ENCODE results near the gene CYP2A7.
"Not testable (repeated sequence)": the region's sequence is repeated elsewhere in the genome, so short reads cannot be mapped to it uniquely, and the experiment has no call there.

CYP2A7 gene

GRCh38 chr19:40882062-40882461 is at the start of gene CYP2A7:
TSS of gene CYP2A7 (minus strand) at chr19:40882231. CDS start at chr19:40882210, 21 bp downstream.
- H3K4me1 ChIP-seq (ENCODE audit: control insufficient read depth, insufficient read depth, low read length); H3K36me3 ChIP-seq (ENCODE audit: control insufficient read depth in 2 of 2, insufficient read depth in 1 of 2, low read length in 2 of 2); H3K4me3 ChIP-seq (ENCODE audit: low read depth, low read length); CTCF ChIA-PET; H3K27ac ChIP-seq (ENCODE audit: extremely low read depth, low read depth, low read length); POLR2A ChIA-PET; H3K9me3 ChIP-seq (ENCODE audit: control insufficient read depth, insufficient read depth, low read depth, low read length): not testable (repeated sequence)

- POLR2A ChIA-PET, result not testable (repeated sequence)
- CTCF ChIA-PET, result interaction anchor here (0.6 to 3.3 kb wide), 4 partner anchors 74 to 614 kb away, joined by 3 to 15 read pairs (median 4); no protein-coding TSS in a partner anchor
Observed at GRCh38 chr19:40930799-40931198, 48.8 kb upstream of the CYP2A7 start.

GRCh38 chr19:40929942-40930341 is 47.9 kb upstream of the CYP2A7 start:
- H3K4me1 ChIP-seq (ENCODE audit: control insufficient read depth, insufficient read depth, low read length); H3K4me3 ChIP-seq (ENCODE audit: low read depth, low read length); POLR2A ChIA-PET; H3K27ac ChIP-seq (ENCODE audit: extremely low read depth, low read depth, low read length); H3K36me3 ChIP-seq (ENCODE audit: control insufficient read depth in 2 of 2, insufficient read depth in 1 of 2, low read length in 2 of 2); H3K9me3 ChIP-seq (ENCODE audit: control insufficient read depth, insufficient read depth, low read depth, low read length): not testable (repeated sequence)
- CTCF ChIA-PET, result interaction anchor here (0.5 to 1.9 kb wide), 2 partner anchors 9 to 267 kb away, joined by 3 to 4 read pairs; no protein-coding TSS in a partner anchor

More at GRCh38 chr19:40930799-40931198, 48.8 kb upstream of the CYP2A7 start:
- TF ChIP-seq ZNF121 (tag by site-specific recombination; IDR thresholded peaks at IDR 0.05), result peak; percentile 86
- not testable (repeated sequence) for H3K36me3 ChIP-seq (ENCODE audit: control insufficient read depth in 2 of 2, insufficient read depth in 1 of 2, low read length in 2 of 2); H3K9me3 ChIP-seq (ENCODE audit: control insufficient read depth, insufficient read depth, low read depth, low read length); H3K4me1 ChIP-seq (ENCODE audit: control insufficient read depth, insufficient read depth, low read length); H3K27ac ChIP-seq (ENCODE audit: extremely low read depth, low read depth, low read length); H3K4me3 ChIP-seq (ENCODE audit: low read depth, low read length)

GRCh38 chr19:40928850-40929249 is 46.8 kb upstream of the CYP2A7 start:
- POLR2A ChIA-PET, result no interaction called here
- Histone ChIP-seq H3K27ac (ENCODE audit: extremely low read depth, low read depth, low read length) (no peak overlapping the region), H3K36me3 (ENCODE audit: control insufficient read depth in 2 of 2, insufficient read depth in 1 of 2, low read length in 2 of 2) (no peaks in the 10 kb centered on the region), H3K4me1 (ENCODE audit: control insufficient read depth, insufficient read depth, low read length) (0 out of 2 replicates have a peak, but pooled peaks cover 3% of the 10 kb centered on the region), H3K4me3 (ENCODE audit: low read depth, low read length) (no peak overlapping the region), H3K9me3 (ENCODE audit: control insufficient read depth, insufficient read depth, low read depth, low read length) (no peaks in the 10 kb centered on the region)
- CTCF ChIA-PET, result interaction anchor here (0.7 to 1.9 kb wide), 2 partner anchors 266 to 789 kb away, joined by 3 to 4 read pairs; no protein-coding TSS in a partner anchor
- TF ChIP-seq ZNF280D (tag by site-specific recombination; IDR thresholded peaks at IDR 0.05), result no peak
- no peak for TF ChIP-seq ZNF701 (tag by site-specific recombination; IDR thresholded peaks at IDR 0.05)
- no peak for TF ChIP-seq GLIS1 (tag by site-specific recombination; IDR thresholded peaks at IDR 0.05)
- no peak for TF ChIP-seq ZNF530 (tag by site-specific recombination; IDR thresholded peaks at IDR 0.05; ENCODE audit: low read depth)
- TF ChIP-seq ZNF311 (tag by site-specific recombination; IDR thresholded peaks at IDR 0.05; ENCODE audit: borderline replicate concordance), result no peak
- no peak for TF ChIP-seq ZFP69B (tag by site-specific recombination; IDR thresholded peaks at IDR 0.05)
- no peak for TF ChIP-seq KLF10 (tag by site-specific recombination; IDR thresholded peaks at IDR 0.05)
- TF ChIP-seq ZNF248 (tag by site-specific recombination; IDR thresholded peaks at IDR 0.05), result no peak
- TF ChIP-seq ZNF169 (tag by site-specific recombination; IDR thresholded peaks at IDR 0.05), result no peak
- no peak for TF ChIP-seq EGR2 (tag by site-specific recombination; IDR thresholded peaks at IDR 0.05; ENCODE audit: low read depth)
- no peak for TF ChIP-seq RBAK (tag by site-specific recombination; IDR thresholded peaks at IDR 0.05)

GRCh38 chr19:40927567-40927966 is 45.5 kb upstream of the CYP2A7 start:
- peaks cover 1% of the 10 kb centered on the region; the same call in 1 of the 2 replicates for H3K4me1 ChIP-seq (ENCODE audit: control insufficient read depth, insufficient read depth, low read length)
- no peak overlapping the region for H3K27ac ChIP-seq (ENCODE audit: extremely low read depth, low read depth, low read length)
- CTCF ChIA-PET, result interaction anchor here (0.6 kb wide), 1 partner anchor 202 kb away, joined by 3 read pairs; no protein-coding TSS in a partner anchor
- H3K4me3 ChIP-seq (ENCODE audit: low read depth, low read length), result no peak overlapping the region
- POLR2A ChIA-PET, result no interaction called here
- H3K9me3 ChIP-seq (ENCODE audit: control insufficient read depth, insufficient read depth, low read depth, low read length), result no peaks in the 10 kb centered on the region
- H3K36me3 ChIP-seq (ENCODE audit: control insufficient read depth in 2 of 2, insufficient read depth in 1 of 2, low read length in 2 of 2), result no peaks in the 10 kb centered on the region
- TF ChIP-seq SP7 (tag by site-specific recombination; IDR thresholded peaks at IDR 0.05) (no peak), ZNF423 (tag by site-specific recombination; IDR thresholded peaks at IDR 0.05) (no peak), ZNF76 (tag by site-specific recombination; IDR thresholded peaks at IDR 0.05; ENCODE audit: borderline replicate concordance, low read depth) (no peak), ZNF843 (tag by site-specific recombination; IDR thresholded peaks at IDR 0.05) (no peak), TCF7L2 (IDR thresholded peaks at IDR 0.05; ENCODE audit: borderline replicate concordance, low read depth, low read length) (no peak), ZBTB20 (tag by site-specific recombination; IDR thresholded peaks at IDR 0.05) (no peak), ZNF350 (tag by site-specific recombination; IDR thresholded peaks at IDR 0.05) (no peak), ZIC2 (tag by site-specific recombination; IDR thresholded peaks at IDR 0.05) (no peak), ZNF24 (tag by site-specific recombination; IDR thresholded peaks at IDR 0.05) (no peak), HOXA7 (CRISPR knock-in tag; IDR thresholded peaks at IDR 0.05; ENCODE audit: borderline replicate concordance) (no peak), ZSCAN4 (tag by site-specific recombination; IDR thresholded peaks at IDR 0.05) (no peak), KLF1 (tag by site-specific recombination; IDR thresholded peaks at IDR 0.05) (no peak)
